HepG2 (cell line): Measurements from ENCODE around the gene TNFRSF13B. TPM values are rescaled to one million over a fixed set of nuclear protein-coding genes. Genes with fewer than 3 reads are reported as not detected.

ENCODE experiments used
- ATAC-seq: fragments of 200-7000 bp; cut with Tn5 transposase; 3 replicates; pipeline ENCODE4 v1.9.1; 2020; ENCODE audit warnings: mild to moderate bottlenecking, moderate library complexity
- BruUV-seq: library from RNA; stranded (reverse); fragments of 400-500 nt; replicated peaks from 2 replicates; lab custom pipeline; 2021; lab: Mats Ljungman, UMichigan
- CTCF ChIA-PET: fragments of 300-600 bp; formaldehyde crosslinking; extraction: SDS; loops from one replicate; lab custom pipeline; 2021; ENCODE audit warnings: low total read pairs, inconsistent platforms, low intra/inter-chr PET ratio; lab: Yijun Ruan, JAX
- POLR2A ChIA-PET: fragments of 350-600 bp; sonication (Branson Sonifier 250); formaldehyde crosslinking; loops from one replicate; lab custom pipeline; 2020; ENCODE audit warnings: antibody characterized with exemption, inconsistent platforms; lab: Yijun Ruan, JAX
- DNase-seq: peaks from one replicate; pipeline ENCODE4 v3.0.0-alpha.2; 2015; ENCODE audit warnings: low spot score
- FAIRE-seq: peaks from 3 replicates; lab custom pipeline; 2011; peaks lifted over from hg19 to GRCh38; lab: Jason Lieb, UNC
- H2AFZ ChIP-seq: one replicate; pipeline ENCODE4 v1.6.1; 2011; ENCODE audit warnings: low read length, inconsistent platforms
- H3K27ac ChIP-seq: fragments of 300-600 bp; 3 replicates; pipeline ENCODE4 v1.8.0; 2011; ENCODE audit warnings: mixed run types, mild to moderate bottlenecking, mixed read lengths, low read length, inconsistent platforms; ENCODE audit not compliant: insufficient read depth; ENCODE audit errors: extremely low read length
- H3K27me3 ChIP-seq, 2 experiments: fragments of 200-600 bp in 1 of 2; 2 replicates in 1 of 2; 3 replicates in 1 of 2; pipeline versions ENCODE4 v1.6.0 to v1.8.0; 2011; ENCODE audit warnings: low read length in 2 of 2, mild to moderate bottlenecking in 2 of 2, moderate library complexity in 2 of 2, inconsistent platforms in 1 of 2; ENCODE audit not compliant: insufficient read depth in 2 of 2, control insufficient read depth in 1 of 2
- H3K36me3 ChIP-seq, 2 experiments: fragments of 200-600 bp in 1 of 2; replicated peaks in 1 of 2; 2 replicates in 1 of 2; 3 replicates in 1 of 2; pipeline versions ENCODE4 v1.5.1 to v1.8.0; 2011; ENCODE audit warnings: low read length in 2 of 2, inconsistent platforms in 1 of 2; ENCODE audit not compliant: insufficient read depth in 2 of 2, control insufficient read depth in 1 of 2
- H3K4me1 ChIP-seq: 2 replicates; pipeline ENCODE4 v1.5.1; 2012; ENCODE audit warnings: low read length, inconsistent platforms; ENCODE audit not compliant: insufficient read depth
- H3K4me2 ChIP-seq: 2 replicates; pipeline ENCODE4 v1.6.0; 2011; ENCODE audit warnings: low read depth, low read length, inconsistent platforms
- H3K4me3 ChIP-seq, 3 experiments: fragments of 200-600 bp in 1 of 3; sonication (generic), shearing (Covaris generic) in 1 of 3; replicated peaks in 1 of 3; 2 replicates each; pipeline ENCODE4 v1.5.1; 2011 to 2016; ENCODE audit warnings: low read length in 3 of 3, inconsistent platforms in 2 of 3, low read depth in 2 of 3, mild to moderate bottlenecking in 2 of 3, control low read depth in 1 of 3, mixed read lengths in 1 of 3; ENCODE audit not compliant: insufficient read depth in 1 of 3
- H3K79me2 ChIP-seq: one replicate; pipeline ENCODE4 v1.6.1; 2011; ENCODE audit warnings: low read length, inconsistent platforms; ENCODE audit not compliant: insufficient read depth
- H3K9ac ChIP-seq: 2 replicates; pipeline ENCODE4 v1.6.0; 2011; ENCODE audit warnings: mild to moderate bottlenecking, low read depth, low read length, inconsistent platforms; ENCODE audit not compliant: insufficient read depth
- H3K9me3 ChIP-seq: 2 replicates; pipeline ENCODE4 v1.5.1; 2012; ENCODE audit warnings: mild to moderate bottlenecking, low read length
- H4K20me1 ChIP-seq: 2 replicates; pipeline ENCODE4 v1.6.0; 2011; ENCODE audit warnings: inconsistent platforms, mild to moderate bottlenecking, low read length, moderate library complexity; ENCODE audit not compliant: insufficient read depth
- BCL3 ChIP-seq: sonication (generic); formaldehyde crosslinking; IDR thresholded peaks from 2 replicates; pipeline ENCODE4 v1.5.1; 2020; ENCODE audit warnings: mild to moderate bottlenecking, missing genetic modification reagents, moderate library complexity
- CBX5 ChIP-seq: sonication (generic); formaldehyde crosslinking; IDR thresholded peaks from 2 replicates; pipeline ENCODE4 v1.4.0; 2020; ENCODE audit warnings: missing genetic modification reagents, borderline replicate concordance
- DPF2 ChIP-seq: sonication (generic); formaldehyde crosslinking; IDR thresholded peaks from 2 replicates; pipeline ENCODE4 v1.4.0; 2020; ENCODE audit warnings: mild to moderate bottlenecking, low read depth, missing genetic modification reagents, borderline replicate concordance
- FOXA3 ChIP-seq: IDR thresholded peaks from 2 replicates; pipeline ENCODE4 v1.6.1; 2016; ENCODE audit warnings: missing genetic modification reagents, missing compliant biosample characterization
- FOXM1 ChIP-seq: sonication (generic); formaldehyde crosslinking; IDR thresholded peaks from 2 replicates; pipeline ENCODE4 v1.5.0; 2020; ENCODE audit warnings: missing genetic modification reagents
- LCORL ChIP-seq, 2 experiments: fragments of 450-650 bp in 1 of 2; sonication (generic) in 1 of 2; formaldehyde crosslinking in 1 of 2; IDR thresholded peaks; 2 replicates each; pipeline versions ENCODE4 v1.5.0 to v1.6.1; 2017 to 2020; ENCODE audit warnings: antibody characterized with exemption in 1 of 2, missing genetic modification reagents in 1 of 2
- MXI1 ChIP-seq: IDR thresholded peaks from 3 replicates; pipeline ENCODE4 v1.6.1; 2012; ENCODE audit warnings: low read depth, low read length, inconsistent platforms, borderline replicate concordance
- ZKSCAN8 ChIP-seq: IDR thresholded peaks from 2 replicates; pipeline ENCODE4 v1.6.1; 2016; ENCODE audit warnings: borderline replicate concordance, missing genetic modification reagents, missing compliant biosample characterization
- ZNF160 ChIP-seq: sonication (generic); formaldehyde crosslinking; IDR thresholded peaks from 2 replicates; pipeline ENCODE4 v1.8.0; 2022; ENCODE audit warnings: mild to moderate bottlenecking, inconsistent platforms, missing genetic modification reagents
- ZNF207 ChIP-seq: fragments of 450-650 bp; IDR thresholded peaks from 2 replicates; pipeline ENCODE4 v1.6.1; 2016; ENCODE audit warnings: antibody characterized with exemption, borderline replicate concordance
- ZNF256 ChIP-seq: sonication (generic); formaldehyde crosslinking; conservative IDR thresholded peaks from 2 replicates; pipeline ENCODE4 v1.4.0; 2020; ENCODE audit warnings: missing genetic modification reagents
- ZNF513 ChIP-seq: sonication (generic); formaldehyde crosslinking; conservative IDR thresholded peaks from 2 replicates; pipeline ENCODE4 v1.5.0; 2020; ENCODE audit warnings: missing genetic modification reagents
- ZNF552 ChIP-seq: sonication (generic); formaldehyde crosslinking; IDR thresholded peaks from 2 replicates; pipeline ENCODE4 v1.9.0; 2022; ENCODE audit warnings: missing genetic modification reagents, mild to moderate bottlenecking, borderline replicate concordance
- ZNF556 ChIP-seq: sonication (generic); formaldehyde crosslinking; IDR thresholded peaks from 2 replicates; pipeline ENCODE4 v1.4.0; 2020; ENCODE audit warnings: mild to moderate bottlenecking, missing genetic modification reagents, borderline replicate concordance
- ZNF598 ChIP-seq: sonication (generic); formaldehyde crosslinking; IDR thresholded peaks from 2 replicates; pipeline ENCODE4 v1.5.1; 2020; ENCODE audit warnings: mild to moderate bottlenecking, missing genetic modification reagents, borderline replicate concordance
- ZNF776 ChIP-seq: sonication (generic); formaldehyde crosslinking; IDR thresholded peaks from 2 replicates; pipeline ENCODE4 v1.4.0; 2020; ENCODE audit warnings: mild to moderate bottlenecking, missing genetic modification reagents
- whole genome bisulfite sequencing: methylation state at CpG from one replicate; pipeline ENCODE4 v1.1.6; 2017; ENCODE audit warnings: low lambda C conversion rate; 5-methylcytosine and 5-hydroxymethylcytosine counted together
- in situ Hi-C: cut with HindIII; loops from 2 replicates; pipeline ENCODE4 v1.10.0; 2017; ENCODE audit warnings: low pct_unique_long_range_greater_than_20kb; ENCODE audit not compliant: extremely low pct_ligation_motif_present
- intact Hi-C: fragments of 100-400 bp; cut with micrococcal nuclease; formaldehyde crosslinking; loops from one replicate; pipeline ENCODE4 v1.10.0; 2022; ENCODE audit not compliant: unreplicated experiment
- polyA plus RNA-seq, 8 experiments: library from polyadenylated mRNA; depleted of rRNA in 3 of 8; stranded (reverse) in 7 of 8; unstranded in 1 of 8; fragments of >200 nt; fragmentation: Illumina TruSeq in 4 of 8; extraction: Trizol in 4 of 8; gene quantifications; 2 replicates each; pipeline versions ENCODE4 v1.2.1 to v1.2.3, GENCODE V29; 2011 to 2016; ENCODE audit warnings: low read depth in 4 of 8, missing spikeins in 1 of 8, mixed read lengths in 1 of 8; ENCODE audit not compliant: insufficient read depth in 1 of 8
- total RNA-seq, 5 experiments: library from RNA; depleted of rRNA; stranded (reverse); fragments of >200 nt; fragmentation: Illumina TruSeq; extraction: Trizol; gene quantifications; 2 replicates each; pipeline ENCODE4 v1.2.3, GENCODE V29; 2016; ENCODE audit warnings: low read depth in 1 of 5

Gene TNFRSF13B
- total and polyA plus RNA-seq, 2 of the 13 experiments (the other 11 are each of a cell fraction or from before 2014, with no cell fraction given), result not detected

- no peaks in the 10 kb centered on the region for H3K36me3 ChIP-seq
- in situ Hi-C loops (no loop called here), intact Hi-C loops (no loop called here)
- H3K27me3 ChIP-seq, result peaks cover 5 to 46% of the 10 kb centered on the region in 2 experiments
- H3K4me1 ChIP-seq, result no peaks in the 10 kb centered on the region
- no peak for ATAC-seq
- H2AFZ ChIP-seq, result no peak overlapping the region
- no peaks in the 10 kb centered on the region for H3K79me2 ChIP-seq
- no peak overlapping the region for H3K4me3 ChIP-seq
- no peaks in the 10 kb centered on the region for H3K9me3 ChIP-seq
- DNase-seq, result no peak
- BruUV-seq, result no TSS peak
- POLR2A ChIA-PET, result no interaction called here
- H3K4me2 ChIP-seq, result no peak overlapping the region
- CTCF ChIA-PET, result no interaction called here
- TF ChIP-seq ZNF556 (CRISPR knock-in tag) (no peak), ZNF207 (no peak)
- TF ChIP-seq, all 625 proteins: peak for 0
- WGBS, result under 1% methylated on average over 12 of the region's 13 CpGs
- Histone ChIP-seq H3K9ac (no peak overlapping the region), H4K20me1 (no peaks in the 10 kb centered on the region), H3K27ac (no peak overlapping the region)
- FAIRE-seq, result no peak
Measured at GRCh38 chr17:16909472-16910246, 62.3 kb downstream of the TNFRSF13B start.

GRCh38 chr17:16908273-16908672, 63.6 kb downstream of the TNFRSF13B start:
- Histone ChIP-seq H3K36me3 (no peaks in the 10 kb centered on the region), H4K20me1 (no peaks in the 10 kb centered on the region), H3K9me3 (no peaks in the 10 kb centered on the region), H3K27me3 (peaks cover 4 to 49% of the 10 kb centered on the region in 2 experiments), H3K79me2 (no peaks in the 10 kb centered on the region), H3K9ac (no peak overlapping the region), H3K4me1 (no peaks in the 10 kb centered on the region), H3K4me2 (no peak overlapping the region), H3K27ac (no peak overlapping the region), H3K4me3 (no peak overlapping the region), H2AFZ (no peak overlapping the region)
- no peak for ATAC-seq
- 0% methylated on average over 1 of the region's 3 CpGs for WGBS
- in situ Hi-C loops, result no loop called here
- intact Hi-C loops, result no loop called here
- no peak for FAIRE-seq
- no TSS peak for BruUV-seq
- ChIA-PET CTCF (no interaction called here), POLR2A (no interaction called here)
- no peak for DNase-seq
- TF ChIP-seq BCL3 (CRISPR knock-in tag) (no peak), ZNF598 (CRISPR knock-in tag) (no peak), LCORL (IDR thresholded peaks at IDR 0.05) (no peak), LCORL (CRISPR knock-in tag; IDR thresholded peaks at IDR 0.05) (no peak), FOXM1 (no peak), ZNF776 (CRISPR knock-in tag) (no peak), ZKSCAN8 (CRISPR knock-in tag) (no peak), ZNF513 (no peak), ZNF256 (no peak), ZNF552 (CRISPR knock-in tag) (no peak), CBX5 (CRISPR knock-in tag) (no peak), ZNF160 (CRISPR knock-in tag) (no peak), MXI1 (no peak), DPF2 (CRISPR knock-in tag) (no peak), FOXA3 (CRISPR knock-in tag) (no peak)
